WERI-Rb-1 (cell line): ENCODE data around the gene TC2N.

Experiments
- DNase-seq: peaks from one replicate; pipeline ENCODE4 v3.0.0-alpha.2; 2020
- H3K27ac ChIP-seq: fragments of 250-450 bp; sonication (Bioruptor Pico); 2 replicates; pipeline ENCODE4 v1.5.1; 2020; ENCODE audit warnings: mild to moderate bottlenecking, moderate library complexity
- H3K27me3 ChIP-seq: fragments of 250-450 bp; sonication (Bioruptor Pico); 2 replicates; pipeline ENCODE4 v1.5.1; 2021; ENCODE audit warnings: mild to moderate bottlenecking, low read depth, moderate library complexity; ENCODE audit not compliant: insufficient read depth, severe bottlenecking
- H3K36me3 ChIP-seq: fragments of 250-450 bp; sonication (Bioruptor Pico); 2 replicates; pipeline ENCODE4 v1.5.1; 2020; ENCODE audit warnings: mild to moderate bottlenecking, moderate library complexity
- H3K4me3 ChIP-seq: 2 replicates; pipeline ENCODE4 v1.5.1; 2011; ENCODE audit warnings: low read depth, mild to moderate bottlenecking, control low read depth, low read length
- H3K9me3 ChIP-seq: fragments of 250-450 bp; sonication (Bioruptor Pico); 2 replicates; pipeline ENCODE4 v1.5.1; 2021; ENCODE audit warnings: mild to moderate bottlenecking, moderate library complexity; ENCODE audit not compliant: severe bottlenecking
- CTCF ChIP-seq: IDR thresholded peaks from 2 replicates; pipeline ENCODE4 v1.5.1; 2011; ENCODE audit warnings: low read depth, mild to moderate bottlenecking, control low read depth, inconsistent platforms, low read length

Gene TC2N

GRCh38 chr14:91867316-91867988, at the start of gene TC2N:
Gene TC2N, minus strand, starts transcription at chr14:91867536. Its CDS starts 53,767 bp downstream, at chr14:91813769.
- no peaks in the 10 kb centered on the region for H3K27me3 ChIP-seq
- TF ChIP-seq CTCF = no peak
- no peak within 1 kb of the TSS for H3K4me3 ChIP-seq
- no peaks in the 10 kb centered on the region for H3K36me3 ChIP-seq
- DNase-seq = no peak
- H3K9me3 ChIP-seq = no peaks in the 10 kb centered on the region
- no peak within 1 kb of the TSS for H3K27ac ChIP-seq

- Histone ChIP-seq H3K9me3 (no peaks in the 10 kb centered on the region), H3K27ac (no peak overlapping the region), H3K27me3 (no peaks in the 10 kb centered on the region), H3K4me3 (no peak overlapping the region), H3K36me3 (no peaks in the 10 kb centered on the region)
- DNase-seq = no peak
- no peak for TF ChIP-seq CTCF
These were observed 44.7 kb upstream of the TC2N start for GRCh38 chr14:91912035-91912434.

GRCh38 chr14:91911474-91912032, 44.2 kb upstream of the TC2N start:
- Histone ChIP-seq H3K27ac (no peak overlapping the region), H3K27me3 (no peaks in the 10 kb centered on the region), H3K4me3 (no peak overlapping the region), H3K36me3 (no peaks in the 10 kb centered on the region), H3K9me3 (no peaks in the 10 kb centered on the region)
- peak; percentile 61 for TF ChIP-seq CTCF
- peak; percentile 54 for DNase-seq

- Histone ChIP-seq H3K4me3 (no peak overlapping the region), H3K27ac (no peak overlapping the region), H3K27me3 (no peaks in the 10 kb centered on the region), H3K36me3 (no peaks in the 10 kb centered on the region), H3K9me3 (no peaks in the 10 kb centered on the region)
- DNase-seq = no peak
- no peak for TF ChIP-seq CTCF
These were observed 42.9 kb upstream of the TC2N start for GRCh38 chr14:91910196-91910595.

GRCh38 chr14:91906374-91906773, 39.0 kb upstream of the TC2N start:
- no peak overlapping the region for H3K27ac ChIP-seq
- no peaks in the 10 kb centered on the region for H3K36me3 ChIP-seq
- no peaks in the 10 kb centered on the region for H3K9me3 ChIP-seq
- no peaks in the 10 kb centered on the region for H3K27me3 ChIP-seq
- H3K4me3 ChIP-seq = no peak overlapping the region
- DNase-seq = no peak
- TF ChIP-seq CTCF = no peak
